HEK293 (cell line): ENCODE results near the gene SLC38A6.

Source experiments
- CTCF ChIA-PET: fragments of 350-600 bp; formaldehyde crosslinking; extraction: SDS; loops from one replicate; lab custom pipeline; 2021; ENCODE audit warnings: antibody characterized with exemption; lab: Yijun Ruan, JAX
- POLR2A ChIA-PET: fragments of 300-600 bp; formaldehyde crosslinking; extraction: SDS; loops from one replicate; lab custom pipeline; 2020; ENCODE audit warnings: antibody characterized with exemption, inconsistent platforms; lab: Yijun Ruan, JAX
- H3K27ac ChIP-seq: fragments of 200-500 bp; sonication (Bioruptor generic); 2 replicates; pipeline ENCODE4 v1.5.1; 2014; ENCODE audit warnings: low read depth, low read length, control low read depth, inconsistent platforms; ENCODE audit errors: extremely low read depth
- H3K36me3 ChIP-seq, 2 experiments: fragments of 200-500 bp in 1 of 2; sonication (Bioruptor generic) in 1 of 2; 1 replicate in 1 of 2; 2 replicates in 1 of 2; pipeline ENCODE4 v1.5.1; 2014 to 2017; ENCODE audit warnings: inconsistent platforms in 2 of 2, low read length in 2 of 2; ENCODE audit not compliant: control insufficient read depth in 2 of 2, insufficient read depth in 1 of 2
- H3K4me1 ChIP-seq: fragments of 200-500 bp; sonication (Bioruptor generic); 2 replicates; pipeline ENCODE4 v1.5.1; 2014; ENCODE audit warnings: mild to moderate bottlenecking, low read length, inconsistent platforms; ENCODE audit not compliant: control insufficient read depth, insufficient read depth
- H3K4me3 ChIP-seq: 2 replicates; pipeline ENCODE4 v1.5.1; 2011; ENCODE audit warnings: low read depth, mild to moderate bottlenecking, control low read depth, low read length, moderate library complexity
- H3K9me3 ChIP-seq: fragments of 200-500 bp; sonication (Bioruptor generic); 2 replicates; pipeline ENCODE4 v1.5.1; 2014; ENCODE audit warnings: low read depth, low read length, inconsistent platforms; ENCODE audit not compliant: control insufficient read depth, insufficient read depth
- HOXD13 ChIP-seq: sonication (generic); formaldehyde crosslinking; IDR thresholded peaks from 2 replicates; pipeline ENCODE4 v1.8.0; 2022; ENCODE audit warnings: missing genetic modification reagents, borderline replicate concordance
- ZBTB21 ChIP-seq: fragments of 450-650 bp; formaldehyde crosslinking; IDR thresholded peaks from 2 replicates; pipeline ENCODE4 v1.5.1; 2017; ENCODE audit warnings: missing biosample characterization, missing genetic modification characterization
- ZBTB7A ChIP-seq: fragments of 450-650 bp; formaldehyde crosslinking; IDR thresholded peaks from 2 replicates; pipeline ENCODE4 v1.5.1; 2016; ENCODE audit warnings: low read depth, missing biosample characterization, missing genetic modification characterization
- ZFP41 ChIP-seq: fragments of 450-650 bp; formaldehyde crosslinking; IDR thresholded peaks from 2 replicates; pipeline ENCODE4 v1.5.1; 2016; ENCODE audit warnings: missing biosample characterization, missing genetic modification characterization, borderline replicate concordance
- ZNF114 ChIP-seq: fragments of 450-650 bp; formaldehyde crosslinking; IDR thresholded peaks from 2 replicates; pipeline ENCODE4 v1.5.0; 2017; ENCODE audit warnings: missing biosample characterization, missing genetic modification characterization
- ZNF121 ChIP-seq: fragments of 450-650 bp; formaldehyde crosslinking; IDR thresholded peaks from 2 replicates; pipeline ENCODE4 v1.5.1; 2016; ENCODE audit warnings: missing biosample characterization, missing genetic modification characterization
- ZNF132 ChIP-seq: fragments of 450-650 bp; formaldehyde crosslinking; IDR thresholded peaks from 2 replicates; pipeline ENCODE4 v1.5.1; 2017; ENCODE audit warnings: missing biosample characterization, missing genetic modification characterization, borderline replicate concordance
- ZNF133 ChIP-seq: fragments of 450-650 bp; formaldehyde crosslinking; IDR thresholded peaks from 2 replicates; pipeline ENCODE4 v1.5.1; 2016; ENCODE audit warnings: missing biosample characterization, missing genetic modification characterization
- ZNF155 ChIP-seq: fragments of 450-650 bp; formaldehyde crosslinking; IDR thresholded peaks from 2 replicates; pipeline ENCODE4 v1.5.1; 2016; ENCODE audit warnings: missing biosample characterization, missing genetic modification characterization
- ZNF16 ChIP-seq: fragments of 450-650 bp; formaldehyde crosslinking; IDR thresholded peaks from 2 replicates; pipeline ENCODE4 v1.5.1; 2016; ENCODE audit warnings: low read depth, missing biosample characterization, missing genetic modification characterization
- ZNF223 ChIP-seq: fragments of 450-650 bp; formaldehyde crosslinking; IDR thresholded peaks from 2 replicates; pipeline ENCODE4 v1.5.1; 2016; ENCODE audit warnings: missing biosample characterization, missing genetic modification characterization
- ZNF302 ChIP-seq: fragments of 450-650 bp; formaldehyde crosslinking; IDR thresholded peaks from 2 replicates; pipeline ENCODE4 v1.5.1; 2016; ENCODE audit warnings: missing biosample characterization, missing genetic modification characterization, low read depth
- ZNF423 ChIP-seq: fragments of 450-650 bp; formaldehyde crosslinking; IDR thresholded peaks from 2 replicates; pipeline ENCODE4 v1.5.1; 2016; ENCODE audit warnings: missing biosample characterization, missing genetic modification characterization
- ZNF510 ChIP-seq: fragments of 450-650 bp; formaldehyde crosslinking; IDR thresholded peaks from 2 replicates; pipeline ENCODE4 v1.5.1; 2018; ENCODE audit warnings: mild to moderate bottlenecking, missing genetic modification characterization, missing biosample characterization; ENCODE audit not compliant: insufficient replicate concordance
- ZNF555 ChIP-seq: fragments of 450-650 bp; formaldehyde crosslinking; conservative IDR thresholded peaks from 2 replicates; pipeline ENCODE4 v1.5.1; 2017; ENCODE audit warnings: missing biosample characterization, mild to moderate bottlenecking, missing genetic modification characterization, inconsistent platforms
- ZNF660 ChIP-seq: fragments of 450-650 bp; IDR thresholded peaks from 2 replicates; pipeline ENCODE4 v1.5.1; 2018; ENCODE audit warnings: missing biosample characterization, mild to moderate bottlenecking, missing genetic modification characterization
- ZNF777 ChIP-seq: fragments of 450-650 bp; formaldehyde crosslinking; IDR thresholded peaks from 2 replicates; pipeline ENCODE4 v1.5.1; 2017; ENCODE audit warnings: missing biosample characterization, missing genetic modification characterization, borderline replicate concordance
- ZNF830 ChIP-seq: fragments of 450-650 bp; IDR thresholded peaks from 2 replicates; pipeline ENCODE4 v1.5.0; 2018; ENCODE audit warnings: missing biosample characterization, missing genetic modification characterization, low read depth, mild to moderate bottlenecking, moderate library complexity
- ZSCAN23 ChIP-seq: fragments of 450-650 bp; formaldehyde crosslinking; IDR thresholded peaks from 2 replicates; pipeline ENCODE4 v1.5.1; 2016; ENCODE audit warnings: missing biosample characterization, missing genetic modification characterization
- TF ChIP-seq, protein P1 (sequence below): fragments of 450-650 bp; formaldehyde crosslinking; IDR thresholded peaks from 2 replicates; pipeline ENCODE4 v1.5.1; 2017; ENCODE audit warnings: missing biosample characterization, mild to moderate bottlenecking, missing genetic modification characterization, moderate library complexity
- TF ChIP-seq, protein P2 (sequence below): fragments of 450-650 bp; formaldehyde crosslinking; IDR thresholded peaks from 2 replicates; pipeline ENCODE4 v1.5.1; 2016; ENCODE audit warnings: missing biosample characterization, missing genetic modification characterization

Gene SLC38A6

DNA sequence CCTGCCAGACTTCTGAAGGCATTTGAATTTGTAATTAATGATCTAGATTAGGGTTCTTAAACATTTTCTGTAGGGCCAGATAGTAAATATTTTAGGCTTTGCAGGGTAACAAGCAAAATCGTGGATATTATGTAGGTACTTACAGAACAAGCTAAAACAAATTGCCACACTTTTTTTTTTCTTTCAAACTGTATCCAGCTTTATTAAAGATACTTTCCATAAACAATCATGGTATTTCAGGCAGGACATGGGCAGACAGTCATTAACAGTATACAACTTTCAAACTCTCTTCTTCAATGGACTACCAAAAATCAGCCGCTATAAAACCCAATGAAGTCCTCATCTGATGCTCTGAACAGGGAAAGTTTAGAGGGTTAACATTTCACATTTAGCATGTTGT is 9.8 kb upstream of the SLC38A6 start:
- TF ChIP-seq ZNF777 (tag by site-specific recombination) (no peak), ZBTB21 (no peak)
- Histone ChIP-seq H3K36me3 (peaks cover 12 to 31% of the 10 kb centered on the region in 2 experiments; a peak in 2 of 3 replicates), H3K9me3 (no peaks in the 10 kb centered on the region), H3K27ac (no peak overlapping the region), H3K4me3 (no peak overlapping the region), H3K4me1 (peaks cover 10% of the 10 kb centered on the region)
- ChIA-PET CTCF (no interaction called here), POLR2A (no interaction called here)

DNA sequence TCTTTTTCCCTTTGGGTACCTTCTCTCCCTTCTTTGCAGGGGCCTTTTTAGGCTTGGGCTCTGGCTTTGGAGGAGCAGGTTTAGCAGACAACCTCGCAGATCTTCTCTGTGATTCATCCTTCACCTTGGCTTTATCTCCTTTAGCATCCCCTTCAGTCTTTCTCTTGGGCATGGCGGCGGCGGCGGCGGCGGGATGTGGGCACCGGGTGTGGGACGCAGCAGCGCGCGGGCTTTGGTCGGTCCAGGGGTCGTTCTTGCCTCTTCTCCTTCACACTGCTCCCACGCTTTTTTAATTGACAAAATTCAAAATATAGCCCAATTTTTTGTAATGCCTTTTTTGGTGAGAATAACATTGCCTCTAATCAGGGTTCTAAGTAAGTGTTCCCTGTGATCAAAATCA is 8.8 kb upstream of the SLC38A6 start:
- Histone ChIP-seq H3K9me3 (no peaks in the 10 kb centered on the region), H3K27ac (no peak overlapping the region), H3K4me3 (no peak overlapping the region), H3K36me3 (peaks cover 12 to 41% of the 10 kb centered on the region in 2 experiments; a peak in 2 of 3 replicates), H3K4me1 (peaks cover 10% of the 10 kb centered on the region)
- ChIA-PET POLR2A (no interaction called here), CTCF (no interaction called here)
- no peak for TF ChIP-seq ZNF555 (tag by site-specific recombination)
- TF ChIP-seq ZBTB7A, result no peak
- TF ChIP-seq ZBTB21, result no peak
- TF ChIP-seq ZFP41, result no peak
- no peak for TF ChIP-seq ZNF223 (tag by site-specific recombination)
- TF ChIP-seq, protein P1, sequence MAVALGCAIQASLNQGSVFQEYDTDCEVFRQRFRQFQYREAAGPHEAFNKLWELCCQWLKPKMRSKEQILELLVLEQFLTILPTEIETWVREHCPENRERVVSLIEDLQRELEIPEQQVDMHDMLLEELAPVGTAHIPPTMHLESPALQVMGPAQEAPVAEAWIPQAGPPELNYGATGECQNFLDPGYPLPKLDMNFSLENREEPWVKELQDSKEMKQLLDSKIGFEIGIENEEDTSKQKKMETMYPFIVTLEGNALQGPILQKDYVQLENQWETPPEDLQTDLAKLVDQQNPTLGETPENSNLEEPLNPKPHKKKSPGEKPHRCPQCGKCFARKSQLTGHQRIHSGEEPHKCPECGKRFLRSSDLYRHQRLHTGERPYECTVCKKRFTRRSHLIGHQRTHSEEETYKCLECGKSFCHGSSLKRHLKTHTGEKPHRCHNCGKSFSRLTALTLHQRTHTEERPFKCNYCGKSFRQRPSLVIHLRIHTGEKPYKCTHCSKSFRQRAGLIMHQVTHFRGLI (tag by site-specific recombination), result no peak
- TF ChIP-seq ZNF660, result no peak
- no peak for TF ChIP-seq ZNF830 (tag by site-specific recombination)
- no peak for TF ChIP-seq ZNF16 (tag by site-specific recombination)
- TF ChIP-seq ZNF114 (tag by site-specific recombination), result no peak
- no peak for TF ChIP-seq HOXD13 (CRISPR knock-in tag)
- no peak for TF ChIP-seq ZSCAN23 (tag by site-specific recombination)
- no peak for TF ChIP-seq ZNF510 (tag by site-specific recombination)
- TF ChIP-seq ZNF121 (tag by site-specific recombination), result no peak
- no peak for TF ChIP-seq ZNF155 (tag by site-specific recombination)
- no peak for TF ChIP-seq ZNF302 (tag by site-specific recombination)
- no peak for TF ChIP-seq ZNF423 (tag by site-specific recombination)
- TF ChIP-seq, protein P2, sequence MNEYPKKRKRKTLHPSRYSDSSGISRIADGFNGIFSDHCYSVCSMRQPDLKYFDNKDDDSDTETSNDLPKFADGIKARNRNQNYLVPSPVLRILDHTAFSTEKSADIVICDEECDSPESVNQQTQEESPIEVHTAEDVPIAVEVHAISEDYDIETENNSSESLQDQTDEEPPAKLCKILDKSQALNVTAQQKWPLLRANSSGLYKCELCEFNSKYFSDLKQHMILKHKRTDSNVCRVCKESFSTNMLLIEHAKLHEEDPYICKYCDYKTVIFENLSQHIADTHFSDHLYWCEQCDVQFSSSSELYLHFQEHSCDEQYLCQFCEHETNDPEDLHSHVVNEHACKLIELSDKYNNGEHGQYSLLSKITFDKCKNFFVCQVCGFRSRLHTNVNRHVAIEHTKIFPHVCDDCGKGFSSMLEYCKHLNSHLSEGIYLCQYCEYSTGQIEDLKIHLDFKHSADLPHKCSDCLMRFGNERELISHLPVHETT (tag by site-specific recombination), result no peak
- TF ChIP-seq, all 188 proteins: peak for 0

- H3K4me3 ChIP-seq, result no peak overlapping the region
- CTCF ChIA-PET, result no interaction called here
- no peak overlapping the region for H3K27ac ChIP-seq
- H3K4me1 ChIP-seq, result peaks cover 3% of the 10 kb centered on the region; the same call in 1 of the 2 replicates
- POLR2A ChIA-PET, result no interaction called here
- no peak for TF ChIP-seq ZNF132 (tag by site-specific recombination)
- peak; percentile 93 for TF ChIP-seq ZNF133 (tag by site-specific recombination)
- H3K36me3 ChIP-seq, result peaks cover 16 to 47% of the 10 kb centered on the region in 2 experiments; a peak in 2 of 3 replicates
- H3K9me3 ChIP-seq, result no peaks in the 10 kb centered on the region
Measured at GRCh38 chr14:60973070-60973469, 8.0 kb upstream of the SLC38A6 start.
